ENCODE results near the gene SYNJ2.

GRCh38 chr6:157974967-157975366 lies 6.7 kb upstream of the SYNJ2 start:
- TF ChIP-seq CTCF (IDR thresholded peaks at IDR 0.05; ENCODE audit: extremely low read depth in 1 of 2, insufficient read depth in 1 of 2, low read depth in 1 of 2, low read length in 2 of 2) (no peak), EZH2 (IDR thresholded peaks at IDR 0.05; ENCODE audit: borderline replicate concordance, low read depth, low read length, severe bottlenecking) (no peak), JUN (IDR thresholded peaks at IDR 0.05; ENCODE audit: borderline replicate concordance, insufficient read depth, insufficient read length, low read depth) (no peak), MAX (IDR thresholded peaks at IDR 0.05; ENCODE audit: insufficient read depth, insufficient read length) (no peak), POLR2A (IDR thresholded peaks at IDR 0.05; ENCODE audit: low read depth, low read length) (no peak), FOS (IDR thresholded peaks at IDR 0.05; ENCODE audit: borderline replicate concordance, insufficient read depth, low read length) (no peak), POLR2AphosphoS5 (IDR thresholded peaks at IDR 0.05; ENCODE audit: insufficient read depth, low read depth, low read length) (no peak), MYC (IDR thresholded peaks at IDR 0.05; ENCODE audit: low read depth, low read length) (no peak), GATA2 (IDR thresholded peaks at IDR 0.05; ENCODE audit: insufficient read depth, insufficient read length, low read depth, low read length) (no peak)
